IgD-negative memory B cell (primary cell): ENCODE measurements around the gene MARK1. TPM values are rescaled to one million over a fixed set of nuclear protein-coding genes. Genes with fewer than 3 reads are reported as not detected.

Source experiments
- H3K27ac Mint-ChIP-seq, 3 donors: one replicate each; pipeline ENCODE4 v1.8.0; 2020 to 2022; ENCODE audit warnings: mild to moderate bottlenecking in 3 of 3, mixed read lengths in 3 of 3, moderate library complexity in 1 of 3
- H3K27me3 Mint-ChIP-seq: one replicate; pipeline ENCODE4 v1.8.0; 2021; ENCODE audit warnings: mixed read lengths
- H3K36me3 Mint-ChIP-seq: one replicate; pipeline ENCODE4 v1.8.0; 2020; ENCODE audit warnings: mild to moderate bottlenecking, mixed read lengths
- H3K4me1 Mint-ChIP-seq, 3 donors: one replicate each; pipeline ENCODE4 v1.8.0; 2020 to 2022; ENCODE audit warnings: mixed read lengths in 3 of 3, mild to moderate bottlenecking in 1 of 3
- H3K4me3 Mint-ChIP-seq, 4 donors: one replicate each; pipeline ENCODE4 v1.8.0; 2020 to 2022; ENCODE audit warnings: mild to moderate bottlenecking in 4 of 4, mixed read lengths in 4 of 4, moderate library complexity in 3 of 4
- H3K9me3 Mint-ChIP-seq, 3 donors: one replicate each; pipeline ENCODE4 v1.8.0; 2020 to 2021; ENCODE audit warnings: mixed read lengths in 3 of 3, mild to moderate bottlenecking in 1 of 3
- polyA plus RNA-seq: library from polyadenylated mRNA; unstranded; fragments of 300-500 nt; fragmentation: Illumina TruSeq; gene quantifications from one replicate; pipeline ENCODE4 v1.2.3, GENCODE V29; 2021

The MARK1 gene
- polyA plus RNA-seq, 1 donor from 2014 or later: 0.51 TPM

- H3K27ac Mint-ChIP-seq: no peak overlapping the region
- peaks cover 4% of the 10 kb centered on the region for H3K36me3 Mint-ChIP-seq
- H3K27me3 Mint-ChIP-seq: peaks cover 2% of the 10 kb centered on the region
- no peaks in the 10 kb centered on the region for H3K9me3 Mint-ChIP-seq
- no peak overlapping the region for H3K4me3 Mint-ChIP-seq
- H3K4me1 Mint-ChIP-seq: no peaks in the 10 kb centered on the region
Observed at GRCh38 chr1:220628431-220628830, 100.5 kb downstream of the MARK1 start.

- Mint-ChIP-seq H3K27ac (no peak overlapping the region), H3K4me3 (no peak overlapping the region), H3K27me3 (peaks cover 2% of the 10 kb centered on the region), H3K4me1 (no peaks in the 10 kb centered on the region), H3K9me3 (no peaks in the 10 kb centered on the region), H3K36me3 (peaks cover 4% of the 10 kb centered on the region)
Observed at GRCh38 chr1:220631238-220631815, 103.4 kb downstream of the MARK1 start.

GRCh38 chr1:220637759-220638158, 109.8 kb downstream of the MARK1 start:
- Mint-ChIP-seq H3K4me3 (no peak overlapping the region), H3K9me3 (no peaks in the 10 kb centered on the region), H3K36me3 (peaks cover 5% of the 10 kb centered on the region), H3K27ac (no peak overlapping the region), H3K4me1 (no peaks in the 10 kb centered on the region), H3K27me3 (no peaks in the 10 kb centered on the region)

- no peak overlapping the region for H3K27ac Mint-ChIP-seq
- H3K9me3 Mint-ChIP-seq: peaks cover 0 to 2% (median 1%) of the 10 kb centered on the region in 3 donors
- H3K36me3 Mint-ChIP-seq: peaks cover 6% of the 10 kb centered on the region
- no peaks in the 10 kb centered on the region for H3K4me1 Mint-ChIP-seq
- H3K27me3 Mint-ChIP-seq: no peaks in the 10 kb centered on the region
- no peak overlapping the region for H3K4me3 Mint-ChIP-seq
Observed at GRCh38 chr1:220642285-220642684, 114.3 kb downstream of the MARK1 start.

GRCh38 chr1:220652995-220653394, 125.1 kb downstream of the MARK1 start:
- no peaks in the 10 kb centered on the region for H3K9me3 Mint-ChIP-seq
- peaks cover 0 to 5% (median 4%) of the 10 kb centered on the region in 3 donors for H3K4me1 Mint-ChIP-seq
- H3K27ac Mint-ChIP-seq: no peak overlapping the region
- peaks cover 6% of the 10 kb centered on the region for H3K27me3 Mint-ChIP-seq
- no peak overlapping the region for H3K4me3 Mint-ChIP-seq
- peaks cover 2% of the 10 kb centered on the region for H3K36me3 Mint-ChIP-seq

- peaks cover 8% of the 10 kb centered on the region for H3K27me3 Mint-ChIP-seq
- peak overlapping the region in 1 of 4 donors; percentile 46 for H3K4me3 Mint-ChIP-seq
- peaks cover 2% of the 10 kb centered on the region for H3K36me3 Mint-ChIP-seq
- H3K9me3 Mint-ChIP-seq: no peaks in the 10 kb centered on the region
- peaks cover 0 to 5% (median 4%) of the 10 kb centered on the region in 3 donors for H3K4me1 Mint-ChIP-seq
- H3K27ac Mint-ChIP-seq: no peak overlapping the region
Observed at GRCh38 chr1:220655509-220655908, 127.6 kb downstream of the MARK1 start.

GRCh38 chr1:220655961-220656740, 128.2 kb downstream of the MARK1 start:
- H3K36me3 Mint-ChIP-seq: peaks cover 2% of the 10 kb centered on the region
- H3K4me3 Mint-ChIP-seq: no peak overlapping the region
- H3K4me1 Mint-ChIP-seq: peaks cover 0 to 5% (median 4%) of the 10 kb centered on the region in 3 donors
- peaks cover 10% of the 10 kb centered on the region for H3K27me3 Mint-ChIP-seq
- H3K9me3 Mint-ChIP-seq: no peaks in the 10 kb centered on the region
- H3K27ac Mint-ChIP-seq: no peak overlapping the region

- no peak overlapping the region for H3K4me3 Mint-ChIP-seq
- peaks cover under 1% of the 10 kb centered on the region for H3K27me3 Mint-ChIP-seq
- H3K4me1 Mint-ChIP-seq: no peaks in the 10 kb centered on the region
- peaks cover 5 to 12% (median 5%) of the 10 kb centered on the region in 3 donors for H3K9me3 Mint-ChIP-seq
- H3K36me3 Mint-ChIP-seq: peaks cover 2% of the 10 kb centered on the region
- H3K27ac Mint-ChIP-seq: no peak overlapping the region
Observed at GRCh38 chr1:220666349-220666748, 138.4 kb downstream of the MARK1 start.

GRCh38 chr1:220669005-220669404, 141.1 kb downstream of the MARK1 start:
- Mint-ChIP-seq H3K36me3 (peaks cover 2% of the 10 kb centered on the region), H3K27ac (no peak overlapping the region), H3K4me3 (no peak overlapping the region), H3K9me3 (peaks cover 4 to 12% (median 5%) of the 10 kb centered on the region in 3 donors), H3K27me3 (peaks cover 6% of the 10 kb centered on the region), H3K4me1 (no peaks in the 10 kb centered on the region)

GRCh38 chr1:220670365-220670764, 142.4 kb downstream of the MARK1 start:
- H3K9me3 Mint-ChIP-seq: peaks cover 4 to 12% (median 5%) of the 10 kb centered on the region in 3 donors
- no peak overlapping the region for H3K27ac Mint-ChIP-seq

GRCh38 chr1:220673921-220674320, 146.0 kb downstream of the MARK1 start:
- peaks cover 6% of the 10 kb centered on the region for H3K27me3 Mint-ChIP-seq
- H3K4me1 Mint-ChIP-seq: no peaks in the 10 kb centered on the region
- no peak overlapping the region for H3K4me3 Mint-ChIP-seq
- peaks cover 2% of the 10 kb centered on the region for H3K36me3 Mint-ChIP-seq
- H3K9me3 Mint-ChIP-seq: peaks cover 4 to 12% (median 4%) of the 10 kb centered on the region in 3 donors
- H3K27ac Mint-ChIP-seq: no peak overlapping the region

More at GRCh38 chr1:220670365-220670764, 142.4 kb downstream of the MARK1 start:
- H3K4me1 Mint-ChIP-seq: no peaks in the 10 kb centered on the region
- no peak overlapping the region for H3K4me3 Mint-ChIP-seq
- H3K36me3 Mint-ChIP-seq: peaks cover 2% of the 10 kb centered on the region
- H3K27me3 Mint-ChIP-seq: peaks cover 6% of the 10 kb centered on the region

- no peak overlapping the region for H3K27ac Mint-ChIP-seq
- no peaks in the 10 kb centered on the region for H3K9me3 Mint-ChIP-seq
- H3K4me1 Mint-ChIP-seq: peaks cover 0 to 5% (median 4%) of the 10 kb centered on the region in 3 donors
- H3K4me3 Mint-ChIP-seq: no peak overlapping the region
- H3K27me3 Mint-ChIP-seq: peaks cover 4% of the 10 kb centered on the region
- H3K36me3 Mint-ChIP-seq: no peaks in the 10 kb centered on the region
Observed at GRCh38 chr1:220677251-220677650, 149.3 kb downstream of the MARK1 start.

- Mint-ChIP-seq H3K27ac (no peak overlapping the region), H3K4me3 (peak overlapping the region in 1 of 4 donors; percentile 59), H3K27me3 (no peaks in the 10 kb centered on the region), H3K9me3 (no peaks in the 10 kb centered on the region), H3K4me1 (peaks cover 0 to 5% (median 4%) of the 10 kb centered on the region in 3 donors), H3K36me3 (no peaks in the 10 kb centered on the region)
Observed at GRCh38 chr1:220680085-220680687, 152.2 kb downstream of the MARK1 start.

- no peak overlapping the region for H3K27ac Mint-ChIP-seq
- peaks cover 0 to 5% (median 4%) of the 10 kb centered on the region in 3 donors for H3K4me1 Mint-ChIP-seq
- no peaks in the 10 kb centered on the region for H3K9me3 Mint-ChIP-seq
- H3K4me3 Mint-ChIP-seq: no peak overlapping the region
- no peaks in the 10 kb centered on the region for H3K27me3 Mint-ChIP-seq
- no peaks in the 10 kb centered on the region for H3K36me3 Mint-ChIP-seq
Observed at GRCh38 chr1:220681220-220681880, 153.4 kb downstream of the MARK1 start.
